Measurements from ENCODE around the gene TSGA10.
A peak's percentile ranks its signal among the peaks of the same experiment; 100 is the strongest.
"Not testable (repeated sequence)": the region's sequence is repeated elsewhere in the genome, so short reads cannot be mapped to it uniquely, and the experiment has no call there.

The TSGA10 gene

DNA sequence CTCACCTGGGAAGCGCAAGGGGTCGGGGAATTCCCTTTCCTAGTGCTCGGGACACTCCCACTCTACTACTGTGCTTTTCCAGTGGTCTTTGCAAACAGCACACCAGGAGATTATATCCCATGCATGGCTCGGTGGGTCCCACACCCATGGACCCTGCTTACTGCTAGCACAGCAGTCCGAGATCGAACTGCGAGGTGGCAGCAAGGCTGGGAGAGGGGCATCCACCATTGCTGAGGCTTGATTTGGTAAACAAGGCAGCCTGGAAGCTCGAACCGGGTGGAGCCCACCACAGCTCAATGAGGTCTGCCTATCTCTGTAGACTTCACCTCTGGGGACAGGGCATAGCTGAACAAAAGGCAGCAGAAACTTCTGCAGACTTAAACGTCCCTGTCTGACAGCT lies 154.0 kb downstream of the TSGA10 start:
- Histone ChIP-seq H3K36me3 (ENCODE audit: control insufficient read depth in 2 of 2, insufficient read depth in 2 of 2, low read length in 2 of 2) (no peaks in the 10 kb centered on the region), H3K9ac (ENCODE audit: low read length in 2 of 2) (no peak overlapping the region), H3K27me3 (ENCODE audit: control insufficient read depth in 1 of 2, insufficient read depth in 2 of 2, low read length in 2 of 2) (no peaks in the 10 kb centered on the region), H3K9me3 (ENCODE audit: control insufficient read depth in 2 of 2, low read length in 2 of 2) (no peaks in the 10 kb centered on the region), H3K27ac (ENCODE audit: low read length) (no peak overlapping the region), H3K4me1 (ENCODE audit: control insufficient read depth, insufficient read depth, low read length) (no peaks in the 10 kb centered on the region), H3K4me3 (ENCODE audit: low read length in 2 of 2) (no peak overlapping the region)

- not testable (repeated sequence) for H3K9me3 ChIP-seq (ENCODE audit: control insufficient read depth in 2 of 2, low read length in 2 of 2); H3K27ac ChIP-seq (ENCODE audit: low read length); H3K36me3 ChIP-seq (ENCODE audit: control insufficient read depth in 2 of 2, insufficient read depth in 2 of 2, low read length in 2 of 2); H3K4me3 ChIP-seq (ENCODE audit: low read length in 2 of 2); H3K9ac ChIP-seq (ENCODE audit: low read length in 2 of 2); H3K4me1 ChIP-seq (ENCODE audit: control insufficient read depth, insufficient read depth, low read length); H3K27me3 ChIP-seq (ENCODE audit: control insufficient read depth in 1 of 2, insufficient read depth in 2 of 2, low read length in 2 of 2)
Observed at GRCh38 chr2:98988695-98989094, 166.0 kb downstream of the TSGA10 start.

DNA sequence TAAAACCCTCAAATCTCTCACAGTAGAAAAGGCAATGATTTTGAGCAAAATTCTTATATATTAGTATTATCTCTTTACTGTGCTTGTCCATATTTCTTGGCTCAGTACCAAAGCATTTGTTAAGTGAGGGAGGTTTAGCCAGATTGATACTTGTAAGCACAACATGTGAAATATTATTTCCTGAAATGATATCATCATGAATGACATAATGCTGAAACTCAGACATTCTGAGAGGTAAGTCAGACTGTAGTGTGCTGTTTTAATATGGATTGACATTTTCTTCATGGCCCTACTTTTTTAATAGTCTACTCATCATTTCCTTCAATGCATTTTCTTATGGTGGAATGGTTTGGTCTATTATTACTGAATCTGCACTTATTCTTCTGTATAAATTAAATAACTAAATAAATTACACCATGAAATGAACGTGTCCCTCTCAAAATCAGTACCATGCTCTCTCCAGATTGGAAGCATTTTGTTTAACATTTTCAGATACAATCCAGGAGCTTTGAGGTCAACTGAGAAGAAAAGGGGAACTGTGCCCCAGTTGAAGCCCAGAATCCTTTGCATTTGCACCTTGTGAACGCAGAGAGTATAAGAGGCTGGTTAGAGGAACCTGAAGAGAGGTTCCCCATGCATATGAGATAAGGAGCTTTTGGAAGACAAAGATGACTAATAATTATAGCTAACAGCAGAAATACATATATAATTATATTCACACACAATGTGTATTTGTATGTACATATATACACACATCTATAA lies 168.7 kb downstream of the TSGA10 start:
- Histone ChIP-seq H3K9me3 (ENCODE audit: control insufficient read depth in 2 of 2, low read length in 2 of 2) (no peaks in the 10 kb centered on the region), H3K36me3 (ENCODE audit: control insufficient read depth in 2 of 2, insufficient read depth in 2 of 2, low read length in 2 of 2) (no peaks in the 10 kb centered on the region), H3K4me3 (ENCODE audit: low read length in 2 of 2) (no peak overlapping the region), H3K27ac (ENCODE audit: low read length) (no peak overlapping the region), H3K4me1 (ENCODE audit: control insufficient read depth, insufficient read depth, low read length) (no peaks in the 10 kb centered on the region), H3K9ac (ENCODE audit: low read length in 2 of 2) (no peak overlapping the region), H3K27me3 (ENCODE audit: control insufficient read depth in 1 of 2, insufficient read depth in 2 of 2, low read length in 2 of 2) (no peaks in the 10 kb centered on the region)

DNA sequence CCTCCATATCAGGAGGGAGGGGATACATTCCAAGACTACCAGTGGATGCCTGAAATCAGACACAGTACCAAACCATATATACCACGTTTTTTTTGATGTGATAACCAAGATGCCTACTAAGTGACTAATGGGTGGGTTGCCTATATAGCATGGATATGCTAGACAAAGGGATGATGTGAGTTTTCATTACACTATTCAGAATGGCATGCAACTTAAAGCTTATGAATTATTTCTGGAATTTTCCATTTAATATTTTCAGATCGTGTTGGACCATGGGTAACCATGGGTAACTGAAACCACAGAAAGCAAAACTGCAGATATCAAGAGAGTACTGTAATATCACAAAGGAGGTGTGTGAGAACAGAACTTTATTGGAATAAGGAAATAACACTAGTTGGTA lies 179.1 kb downstream of the TSGA10 start:
- Histone ChIP-seq H3K27ac (ENCODE audit: low read length) (no peak overlapping the region), H3K4me3 (ENCODE audit: low read length in 2 of 2) (no peak overlapping the region), H3K9ac (ENCODE audit: low read length in 2 of 2) (no peak overlapping the region), H3K4me1 (ENCODE audit: control insufficient read depth, insufficient read depth, low read length) (no peaks in the 10 kb centered on the region), H3K27me3 (ENCODE audit: control insufficient read depth in 1 of 2, insufficient read depth in 2 of 2, low read length in 2 of 2) (no peaks in the 10 kb centered on the region), H3K9me3 (ENCODE audit: control insufficient read depth in 2 of 2, low read length in 2 of 2) (no peaks in the 10 kb centered on the region), H3K36me3 (ENCODE audit: control insufficient read depth in 2 of 2, insufficient read depth in 2 of 2, low read length in 2 of 2) (no peaks in the 10 kb centered on the region)

DNA sequence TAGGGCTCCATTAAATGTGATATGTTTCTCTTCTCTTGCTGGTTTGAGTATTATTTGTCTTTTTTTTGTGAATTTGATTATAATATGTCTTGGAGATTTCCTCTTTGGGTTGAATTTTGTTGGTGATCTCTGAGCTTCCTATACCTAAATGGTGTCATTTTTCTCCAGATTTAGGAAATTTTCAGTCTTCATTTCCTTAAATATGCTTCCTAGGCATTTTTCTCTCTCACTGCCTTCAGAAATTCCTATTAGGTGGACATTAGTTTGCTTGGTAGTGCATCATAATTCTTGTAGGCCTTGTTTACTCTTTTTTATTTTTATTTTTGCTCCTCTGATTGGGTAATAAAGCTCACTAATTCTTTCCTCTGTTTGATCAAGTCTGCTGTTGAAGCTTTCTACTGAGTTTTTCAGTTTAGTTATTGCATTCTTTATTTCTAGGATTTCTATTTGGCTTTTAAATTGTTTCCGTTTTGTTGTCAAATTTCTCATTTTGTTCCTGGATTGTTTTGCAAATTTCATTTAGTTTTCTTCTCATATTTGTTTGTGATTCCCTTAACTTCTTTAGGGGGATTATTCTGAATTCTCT lies 182.1 kb downstream of the TSGA10 start:
- Histone ChIP-seq H3K9ac (ENCODE audit: low read length in 2 of 2) (no peak overlapping the region), H3K9me3 (ENCODE audit: control insufficient read depth in 2 of 2, low read length in 2 of 2) (no peaks in the 10 kb centered on the region), H3K36me3 (ENCODE audit: control insufficient read depth in 2 of 2, insufficient read depth in 2 of 2, low read length in 2 of 2) (no peaks in the 10 kb centered on the region), H3K27me3 (ENCODE audit: control insufficient read depth in 1 of 2, insufficient read depth in 2 of 2, low read length in 2 of 2) (no peaks in the 10 kb centered on the region), H3K4me3 (ENCODE audit: low read length in 2 of 2) (no peak overlapping the region), H3K4me1 (ENCODE audit: control insufficient read depth, insufficient read depth, low read length) (no peaks in the 10 kb centered on the region), H3K27ac (ENCODE audit: low read length) (no peak overlapping the region)

- Histone ChIP-seq H3K9ac (ENCODE audit: low read length in 2 of 2) (no peak overlapping the region), H3K4me3 (ENCODE audit: low read length in 2 of 2) (no peak overlapping the region), H3K27ac (ENCODE audit: low read length) (no peak overlapping the region), H3K27me3 (ENCODE audit: control insufficient read depth in 1 of 2, insufficient read depth in 2 of 2, low read length in 2 of 2) (no peaks in the 10 kb centered on the region), H3K4me1 (ENCODE audit: control insufficient read depth, insufficient read depth, low read length) (no peaks in the 10 kb centered on the region), H3K36me3 (ENCODE audit: control insufficient read depth in 2 of 2, insufficient read depth in 2 of 2, low read length in 2 of 2) (no peaks in the 10 kb centered on the region), H3K9me3 (ENCODE audit: control insufficient read depth in 2 of 2, low read length in 2 of 2) (no peaks in the 10 kb centered on the region)
Observed at GRCh38 chr2:98959810-98960507, 194.8 kb downstream of the TSGA10 start.

DNA sequence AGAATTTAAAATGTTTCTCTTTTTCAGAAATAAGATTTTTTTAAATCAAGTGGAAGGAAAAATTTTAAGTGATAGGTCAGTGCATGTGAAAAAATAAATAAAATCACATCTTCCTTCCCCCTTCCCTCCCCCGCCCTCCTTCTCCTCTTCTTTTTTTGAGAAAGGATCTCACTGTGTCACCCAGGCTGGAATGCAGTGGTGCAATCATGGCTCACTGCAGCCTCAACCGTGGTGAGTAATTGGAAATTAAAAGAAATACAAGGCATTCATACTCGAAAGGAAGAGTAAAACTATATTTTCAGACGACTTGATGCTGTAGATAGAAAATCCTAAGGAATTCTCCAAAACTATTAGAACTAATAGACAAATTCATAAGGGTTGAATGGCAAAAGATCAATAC lies 201.8 kb downstream of the TSGA10 start:
- no peaks in the 10 kb centered on the region for H3K36me3 ChIP-seq (ENCODE audit: control insufficient read depth in 2 of 2, insufficient read depth in 2 of 2, low read length in 2 of 2)

DNA sequence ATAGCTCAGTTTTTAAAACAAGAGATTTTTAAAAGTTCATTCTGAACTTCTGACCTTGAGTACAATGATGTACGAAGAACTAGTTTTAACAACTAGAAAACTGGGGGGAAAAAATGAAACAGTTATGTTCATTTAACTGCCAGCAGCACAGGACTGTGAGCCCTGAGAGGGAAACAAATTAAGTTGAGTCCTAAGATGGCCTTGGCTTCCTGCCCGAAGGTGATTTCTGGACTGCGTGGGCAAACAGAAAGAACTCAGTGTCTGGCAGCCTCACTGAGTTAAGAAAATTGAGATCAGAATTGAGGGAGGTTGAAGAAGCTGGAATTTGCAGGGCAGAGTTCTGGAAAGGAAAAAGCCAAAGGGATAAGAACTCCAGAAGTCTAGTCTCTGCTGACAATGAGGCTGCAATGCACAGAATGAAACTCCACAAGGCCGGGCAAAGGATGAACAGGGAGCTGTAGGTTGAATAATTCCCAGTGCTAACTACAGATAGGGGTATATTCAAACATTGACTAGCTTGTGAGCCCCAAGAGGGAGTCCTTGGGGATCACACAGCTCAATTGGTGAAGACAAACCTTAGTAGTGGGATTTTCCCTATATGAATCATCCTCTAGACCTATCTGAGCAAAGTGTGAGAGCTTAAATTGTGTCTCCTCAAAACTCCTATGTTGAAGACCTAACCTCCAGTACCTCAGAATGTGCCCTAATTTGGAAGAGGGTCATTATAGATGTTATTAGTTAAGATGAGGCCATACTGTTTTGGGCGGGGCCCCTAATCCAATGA lies 205.6 kb downstream of the TSGA10 start:
- Histone ChIP-seq H3K9ac (ENCODE audit: low read length in 2 of 2) (no peak overlapping the region), H3K27ac (ENCODE audit: low read length) (peak overlapping the region; percentile 24), H3K27me3 (ENCODE audit: control insufficient read depth in 1 of 2, insufficient read depth in 2 of 2, low read length in 2 of 2) (no peaks in the 10 kb centered on the region), H3K4me1 (ENCODE audit: control insufficient read depth, insufficient read depth, low read length) (peaks cover 10% of the 10 kb centered on the region), H3K9me3 (ENCODE audit: control insufficient read depth in 2 of 2, low read length in 2 of 2) (no peaks in the 10 kb centered on the region), H3K4me3 (ENCODE audit: low read length in 2 of 2) (peak overlapping the region in 1 of 2 donors; percentile 35), H3K36me3 (ENCODE audit: control insufficient read depth in 2 of 2, insufficient read depth in 2 of 2, low read length in 2 of 2) (no peaks in the 10 kb centered on the region)

More for the DNA sequence above, 201.8 kb downstream of the TSGA10 start:
- Histone ChIP-seq H3K27me3 (ENCODE audit: control insufficient read depth in 1 of 2, insufficient read depth in 2 of 2, low read length in 2 of 2) (no peaks in the 10 kb centered on the region), H3K4me1 (ENCODE audit: control insufficient read depth, insufficient read depth, low read length) (peaks cover 10% of the 10 kb centered on the region), H3K9me3 (ENCODE audit: control insufficient read depth in 2 of 2, low read length in 2 of 2) (no peaks in the 10 kb centered on the region), H3K27ac (ENCODE audit: low read length) (no peak overlapping the region), H3K4me3 (ENCODE audit: low read length in 2 of 2) (no peak overlapping the region), H3K9ac (ENCODE audit: low read length in 2 of 2) (no peak overlapping the region)

GRCh38 chr2:98947554-98947953 lies 207.2 kb downstream of the TSGA10 start:
- H3K4me1 ChIP-seq (ENCODE audit: control insufficient read depth, insufficient read depth, low read length), result peaks cover 10% of the 10 kb centered on the region
- no peaks in the 10 kb centered on the region for H3K36me3 ChIP-seq (ENCODE audit: control insufficient read depth in 2 of 2, insufficient read depth in 2 of 2, low read length in 2 of 2)
- H3K27me3 ChIP-seq (ENCODE audit: control insufficient read depth in 1 of 2, insufficient read depth in 2 of 2, low read length in 2 of 2), result no peaks in the 10 kb centered on the region
- H3K27ac ChIP-seq (ENCODE audit: low read length), result no peak overlapping the region
- H3K9ac ChIP-seq (ENCODE audit: low read length in 2 of 2), result no peak overlapping the region
- H3K4me3 ChIP-seq (ENCODE audit: low read length in 2 of 2), result no peak overlapping the region
- H3K9me3 ChIP-seq (ENCODE audit: control insufficient read depth in 2 of 2, low read length in 2 of 2), result no peaks in the 10 kb centered on the region

Data from stomach smooth muscle (tissue), 2 donors.